Peyer's patch (tissue), 4 donors: ENCODE measurements around the gene ACAP2. TPM values are rescaled to one million over a fixed set of nuclear protein-coding genes. Genes with fewer than 3 reads are reported as not detected.
A peak's percentile ranks its signal among the peaks of the same experiment; 100 is the strongest.

ENCODE experiments used
- DNase-seq, 3 donors: peaks; one replicate each; pipeline ENCODE4 v3.0.0-alpha.2; 2017 to 2019
- H3K27ac ChIP-seq, 4 donors: fragments of 200-600 bp; sonication (generic); one replicate each; pipeline ENCODE4 v1.5.1; 2016 to 2019
- H3K27me3 ChIP-seq, 2 donors: fragments of 200-600 bp; sonication (generic); one replicate each; pipeline ENCODE4 v1.5.1; 2019
- H3K36me3 ChIP-seq, 3 donors: fragments of 200-600 bp; sonication (generic); one replicate each; pipeline ENCODE4 v1.5.1; 2016 to 2019
- H3K4me1 ChIP-seq, 4 donors: fragments of 200-600 bp; sonication (generic); one replicate each; pipeline ENCODE4 v1.5.1; 2016 to 2019
- H3K4me3 ChIP-seq, 4 donors: fragments of 200-600 bp; sonication (generic); 1 replicate in 3 of 4; 2 replicates in 1 of 4; pipeline ENCODE4 v1.5.1; 2016 to 2019; ENCODE audit warnings: mild to moderate bottlenecking in 1 of 4
- H3K9me3 ChIP-seq, 4 donors: fragments of 200-600 bp; sonication (generic); one replicate each; pipeline ENCODE4 v1.5.1; 2016 to 2019; ENCODE audit warnings: mild to moderate bottlenecking in 1 of 4
- CTCF ChIP-seq, 6 experiments: fragments of 450-650 bp in 4 of 6; fragments of 200-600 bp in 2 of 6; sonication (generic) in 1 of 6; IDR thresholded peaks; one replicate each; pipeline ENCODE4 v1.5.1; 2017 to 2019; ENCODE audit warnings: antibody characterized with exemption in 6 of 6, mild to moderate bottlenecking in 3 of 6, moderate library complexity in 1 of 6
- POLR2A ChIP-seq, 2 donors: fragments of 450-650 bp; IDR thresholded peaks; one replicate each; pipeline ENCODE4 v1.5.1; 2017; ENCODE audit warnings: antibody characterized with exemption in 2 of 2, mild to moderate bottlenecking in 2 of 2, moderate library complexity in 2 of 2
- total RNA-seq, 4 donors: library from RNA; depleted of rRNA; stranded (reverse); fragments of >200 nt; gene quantifications; one replicate each; pipeline ENCODE4 v1.1.0, GENCODE V29; 2016

ACAP2 gene
- total RNA-seq, 4 donors from 2014 or later, result 63.7 to 96.6 (median 65.9) TPM

- peak overlapping the region; percentile 60 to 74 (median 64) for H3K4me3 ChIP-seq
- peak; percentile 90 to 97 (median 94) for DNase-seq
- H3K27me3 ChIP-seq, result no peaks in the 10 kb centered on the region
- H3K9me3 ChIP-seq, result no peaks in the 10 kb centered on the region
- no peaks in the 10 kb centered on the region for H3K36me3 ChIP-seq
- peaks cover 0 to 23% (median 11%) of the 10 kb centered on the region in 4 donors for H3K4me1 ChIP-seq
- peak; percentile 31 to 34 for TF ChIP-seq POLR2A (IDR thresholded peaks at IDR 0.05)
- peak; percentile 39 to 100 (median 98) for TF ChIP-seq CTCF (IDR thresholded peaks at IDR 0.05)
- H3K27ac ChIP-seq, result peak overlapping the region; percentile 84 to 96 (median 87)
Observed at GRCh38 chr3:195259475-195260279, 183.1 kb downstream of the ACAP2 start.

GRCh38 chr3:195259154-195259474 is 183.7 kb downstream of the ACAP2 start:
- peak overlapping the region; percentile 84 to 96 (median 87) for H3K27ac ChIP-seq
- H3K9me3 ChIP-seq, result no peaks in the 10 kb centered on the region
- H3K27me3 ChIP-seq, result no peaks in the 10 kb centered on the region
- H3K4me1 ChIP-seq, result peaks cover 0 to 23% (median 11%) of the 10 kb centered on the region in 4 donors
- no peak for DNase-seq
- H3K4me3 ChIP-seq, result peak overlapping the region; percentile 60 to 74 (median 64)
- no peaks in the 10 kb centered on the region for H3K36me3 ChIP-seq
- TF ChIP-seq POLR2A (IDR thresholded peaks at IDR 0.05) (no peak), CTCF (IDR thresholded peaks at IDR 0.05) (no peak)

GRCh38 chr3:195258449-195259153 is 184.2 kb downstream of the ACAP2 start:
- Histone ChIP-seq H3K27ac (peak overlapping the region; percentile 84 to 96 (median 87)), H3K27me3 (no peaks in the 10 kb centered on the region), H3K9me3 (no peaks in the 10 kb centered on the region), H3K4me1 (peaks cover 0 to 23% (median 11%) of the 10 kb centered on the region in 4 donors), H3K4me3 (no peak overlapping the region), H3K36me3 (no peaks in the 10 kb centered on the region)
- TF ChIP-seq CTCF (IDR thresholded peaks at IDR 0.05) (no peak), POLR2A (IDR thresholded peaks at IDR 0.05) (no peak)
- peak in 2 of 3 donors; percentile 34 to 47 for DNase-seq

- TF ChIP-seq POLR2A (IDR thresholded peaks at IDR 0.05), result no peak
- TF ChIP-seq CTCF (IDR thresholded peaks at IDR 0.05), result no peak
- peak in 1 of 3 donors; percentile 45 for DNase-seq
- H3K27ac ChIP-seq, result peak overlapping the region; percentile 84 to 96 (median 87)
Observed at GRCh38 chr3:195257454-195258448, 185.1 kb downstream of the ACAP2 start.

More at GRCh38 chr3:195257454-195258448, 185.1 kb downstream of the ACAP2 start:
- H3K27me3 ChIP-seq, result no peaks in the 10 kb centered on the region
- H3K4me1 ChIP-seq, result peaks cover 0 to 23% (median 11%) of the 10 kb centered on the region in 4 donors
- H3K9me3 ChIP-seq, result no peaks in the 10 kb centered on the region
- no peaks in the 10 kb centered on the region for H3K36me3 ChIP-seq
- H3K4me3 ChIP-seq, result no peak overlapping the region
